Duodenal mucosa (tissue), 2 donors: ENCODE results near the gene FBLN1.

ENCODE experiments used
- H3K27ac ChIP-seq: one replicate; pipeline ENCODE4 v1.7.0; 2013; ENCODE audit warnings: low read depth, low read length
- H3K27me3 ChIP-seq, 2 donors: one replicate each; pipeline ENCODE4 v1.7.0; 2013; ENCODE audit warnings: low read length in 2 of 2, control low read depth in 1 of 2; ENCODE audit not compliant: insufficient read depth in 2 of 2, control insufficient read depth in 1 of 2
- H3K36me3 ChIP-seq, 2 donors: one replicate each; pipeline ENCODE4 v1.7.0; 2013; ENCODE audit warnings: low read length in 2 of 2, control low read depth in 1 of 2; ENCODE audit not compliant: insufficient read depth in 2 of 2, control insufficient read depth in 1 of 2
- H3K4me1 ChIP-seq, 2 donors: one replicate each; pipeline ENCODE4 v1.7.0; 2013; ENCODE audit warnings: low read length in 2 of 2, control low read depth in 1 of 2; ENCODE audit not compliant: insufficient read depth in 2 of 2, control insufficient read depth in 1 of 2
- H3K4me3 ChIP-seq, 2 donors: one replicate each; pipeline ENCODE4 v1.7.0; 2013; ENCODE audit warnings: low read length in 2 of 2, low read depth in 1 of 2
- H3K9ac ChIP-seq, 2 donors: one replicate each; pipeline ENCODE4 v1.7.0; 2013; ENCODE audit warnings: low read length in 2 of 2, low read depth in 1 of 2
- H3K9me3 ChIP-seq, 2 donors: one replicate each; pipeline ENCODE4 v1.7.0; 2013; ENCODE audit warnings: low read length in 2 of 2, control low read depth in 1 of 2; ENCODE audit not compliant: control insufficient read depth in 1 of 2

Gene FBLN1

GRCh38 chr22:45504373-45505341 is 2.0 kb downstream of the FBLN1 start:
- Histone ChIP-seq H3K27me3 (peaks cover 20% of the 10 kb centered on the region in 2 donors), H3K9ac (no peak overlapping the region), H3K4me3 (peak overlapping the region; percentile 16 to 40), H3K36me3 (no peaks in the 10 kb centered on the region), H3K4me1 (peaks cover 0 to 8% of the 10 kb centered on the region in 2 donors), H3K9me3 (no peaks in the 10 kb centered on the region), H3K27ac (peak overlapping the region; percentile 20)

- Histone ChIP-seq H3K4me1 (peaks cover 6 to 8% of the 10 kb centered on the region in 2 donors), H3K27me3 (peaks cover 20% of the 10 kb centered on the region in 2 donors), H3K27ac (no peak overlapping the region)
Measured at GRCh38 chr22:45505991-45506747, 3.5 kb downstream of the FBLN1 start.

GRCh38 chr22:45506816-45507360 is 4.2 kb downstream of the FBLN1 start:
- H3K36me3 ChIP-seq = no peaks in the 10 kb centered on the region
- peaks cover 17% of the 10 kb centered on the region in 2 donors for H3K27me3 ChIP-seq
- H3K9ac ChIP-seq = no peak overlapping the region
- no peak overlapping the region for H3K4me3 ChIP-seq
- H3K4me1 ChIP-seq = peaks cover 6 to 8% of the 10 kb centered on the region in 2 donors
- H3K27ac ChIP-seq = no peak overlapping the region
- H3K9me3 ChIP-seq = no peaks in the 10 kb centered on the region

More at GRCh38 chr22:45505991-45506747, 3.5 kb downstream of the FBLN1 start:
- H3K9me3 ChIP-seq = no peaks in the 10 kb centered on the region
- no peak overlapping the region for H3K4me3 ChIP-seq
- no peaks in the 10 kb centered on the region for H3K36me3 ChIP-seq
- no peak overlapping the region for H3K9ac ChIP-seq

- Histone ChIP-seq H3K27me3 (peaks cover 11 to 12% of the 10 kb centered on the region in 2 donors), H3K9me3 (no peaks in the 10 kb centered on the region), H3K36me3 (no peaks in the 10 kb centered on the region), H3K27ac (no peak overlapping the region), H3K9ac (no peak overlapping the region), H3K4me3 (no peak overlapping the region), H3K4me1 (peaks cover 6 to 12% of the 10 kb centered on the region in 2 donors)
Measured at GRCh38 chr22:45507798-45508197, 5.1 kb downstream of the FBLN1 start.

GRCh38 chr22:45508814-45509213 is 6.1 kb downstream of the FBLN1 start:
- Histone ChIP-seq H3K4me3 (no peak overlapping the region), H3K4me1 (peaks cover 3 to 6% of the 10 kb centered on the region in 2 donors), H3K27me3 (peaks cover 2 to 5% of the 10 kb centered on the region in 2 donors), H3K9me3 (no peaks in the 10 kb centered on the region), H3K9ac (no peak overlapping the region), H3K27ac (no peak overlapping the region), H3K36me3 (no peaks in the 10 kb centered on the region)

- H3K9me3 ChIP-seq = no peaks in the 10 kb centered on the region
- peaks cover 3 to 6% of the 10 kb centered on the region in 2 donors for H3K4me1 ChIP-seq
- no peaks in the 10 kb centered on the region for H3K36me3 ChIP-seq
- H3K27ac ChIP-seq = no peak overlapping the region
- H3K4me3 ChIP-seq = no peak overlapping the region
- no peak overlapping the region for H3K9ac ChIP-seq
- H3K27me3 ChIP-seq = peaks cover 0 to 3% of the 10 kb centered on the region in 2 donors
Measured at GRCh38 chr22:45510376-45511232, 7.9 kb downstream of the FBLN1 start.

GRCh38 chr22:45511847-45512261 is 9.2 kb downstream of the FBLN1 start:
- Histone ChIP-seq H3K27ac (no peak overlapping the region), H3K9ac (no peak overlapping the region), H3K36me3 (no peaks in the 10 kb centered on the region), H3K4me1 (peaks cover 6 to 11% of the 10 kb centered on the region in 2 donors), H3K4me3 (no peak overlapping the region), H3K27me3 (no peaks in the 10 kb centered on the region), H3K9me3 (no peaks in the 10 kb centered on the region)

GRCh38 chr22:45512363-45512762 is 9.7 kb downstream of the FBLN1 start:
- H3K4me1 ChIP-seq = peaks cover 6 to 11% of the 10 kb centered on the region in 2 donors
- no peaks in the 10 kb centered on the region for H3K9me3 ChIP-seq
- no peak overlapping the region for H3K9ac ChIP-seq
- H3K27ac ChIP-seq = no peak overlapping the region
- H3K36me3 ChIP-seq = no peaks in the 10 kb centered on the region
- H3K27me3 ChIP-seq = no peaks in the 10 kb centered on the region
- H3K4me3 ChIP-seq = no peak overlapping the region

GRCh38 chr22:45515676-45516075 is 13.0 kb downstream of the FBLN1 start:
- Histone ChIP-seq H3K9me3 (no peaks in the 10 kb centered on the region), H3K36me3 (no peaks in the 10 kb centered on the region), H3K9ac (no peak overlapping the region), H3K4me3 (no peak overlapping the region), H3K27ac (no peak overlapping the region), H3K4me1 (peaks cover 3 to 11% of the 10 kb centered on the region in 2 donors), H3K27me3 (no peaks in the 10 kb centered on the region)
